Skeletal muscle tissue (tissue), 4 donors: ENCODE results near the gene CD244. TPM values are rescaled to one million over a fixed set of nuclear protein-coding genes. Genes with fewer than 3 reads are reported as not detected.

Source experiments
- H3K27ac ChIP-seq: one replicate; pipeline ENCODE4 v1.7.0; 2013; ENCODE audit warnings: mild to moderate bottlenecking, low read depth, low read length, inconsistent platforms
- H3K27me3 ChIP-seq, 3 donors: one replicate each; pipeline ENCODE4 v1.7.0; 2013; ENCODE audit warnings: low read length in 3 of 3; ENCODE audit not compliant: control insufficient read depth in 3 of 3, insufficient read depth in 3 of 3
- H3K36me3 ChIP-seq, 3 donors: one replicate each; pipeline ENCODE4 v1.7.0; 2013; ENCODE audit warnings: low read length in 3 of 3; ENCODE audit not compliant: control insufficient read depth in 3 of 3, insufficient read depth in 3 of 3
- H3K4me1 ChIP-seq, 3 donors: one replicate each; pipeline ENCODE4 v1.7.0; 2013; ENCODE audit warnings: low read length in 3 of 3, mild to moderate bottlenecking in 3 of 3; ENCODE audit not compliant: control insufficient read depth in 3 of 3, insufficient read depth in 3 of 3
- H3K4me3 ChIP-seq, 3 donors: one replicate each; pipeline ENCODE4 v1.7.0; 2013; ENCODE audit warnings: low read length in 3 of 3
- H3K9ac ChIP-seq, 3 donors: one replicate each; pipeline ENCODE4 v1.7.0; 2013; ENCODE audit warnings: low read length in 3 of 3, mild to moderate bottlenecking in 3 of 3, moderate library complexity in 2 of 3, low read depth in 1 of 3
- H3K9me3 ChIP-seq, 3 donors: one replicate each; pipeline ENCODE4 v1.7.0; 2013; ENCODE audit warnings: low read length in 3 of 3; ENCODE audit not compliant: control insufficient read depth in 3 of 3
- total RNA-seq: library from RNA; depleted of rRNA; stranded (reverse); fragments of >200 nt; gene quantifications from one replicate; pipeline ENCODE4 v1.2.3, GENCODE V29; 2014
- donor health status: Osteomylitis.

Gene CD244
- total RNA-seq, 1 donor from 2014 or later, result 1.6 TPM

GRCh38 chr1:160801836-160802580 lies 60.7 kb downstream of the CD244 start:
- H3K9ac ChIP-seq, result no peak overlapping the region
- H3K9me3 ChIP-seq, result peaks cover 0 to 5% (median 0%) of the 10 kb centered on the region in 3 donors

GRCh38 chr1:160800645-160801408 lies 61.9 kb downstream of the CD244 start:
- Histone ChIP-seq H3K4me1 (no peaks in the 10 kb centered on the region), H3K27me3 (no peaks in the 10 kb centered on the region), H3K36me3 (no peaks in the 10 kb centered on the region), H3K9me3 (no peaks in the 10 kb centered on the region), H3K27ac (no peak overlapping the region), H3K9ac (no peak overlapping the region), H3K4me3 (no peak overlapping the region)

More at GRCh38 chr1:160801836-160802580, 60.7 kb downstream of the CD244 start:
- Histone ChIP-seq H3K27me3 (no peaks in the 10 kb centered on the region), H3K4me3 (no peak overlapping the region), H3K4me1 (no peaks in the 10 kb centered on the region), H3K27ac (no peak overlapping the region), H3K36me3 (no peaks in the 10 kb centered on the region)

GRCh38 chr1:160800142-160800541 lies 62.5 kb downstream of the CD244 start:
- Histone ChIP-seq H3K9me3 (no peaks in the 10 kb centered on the region), H3K4me3 (no peak overlapping the region), H3K36me3 (no peaks in the 10 kb centered on the region), H3K4me1 (no peaks in the 10 kb centered on the region), H3K27ac (no peak overlapping the region), H3K27me3 (no peaks in the 10 kb centered on the region), H3K9ac (no peak overlapping the region)

GRCh38 chr1:160799641-160800040 lies 63.0 kb downstream of the CD244 start:
- Histone ChIP-seq H3K27me3 (no peaks in the 10 kb centered on the region), H3K9me3 (no peaks in the 10 kb centered on the region), H3K9ac (no peak overlapping the region), H3K36me3 (no peaks in the 10 kb centered on the region), H3K4me3 (no peak overlapping the region), H3K27ac (no peak overlapping the region), H3K4me1 (no peaks in the 10 kb centered on the region)

- H3K36me3 ChIP-seq, result no peaks in the 10 kb centered on the region
- H3K9me3 ChIP-seq, result no peaks in the 10 kb centered on the region
- no peaks in the 10 kb centered on the region for H3K27me3 ChIP-seq
- H3K4me3 ChIP-seq, result no peak overlapping the region
- H3K9ac ChIP-seq, result no peak overlapping the region
- H3K4me1 ChIP-seq, result no peaks in the 10 kb centered on the region
- H3K27ac ChIP-seq, result no peak overlapping the region
Observed at GRCh38 chr1:160798439-160798838, 64.2 kb downstream of the CD244 start.

- Histone ChIP-seq H3K27me3 (no peaks in the 10 kb centered on the region), H3K9ac (no peak overlapping the region), H3K4me1 (no peaks in the 10 kb centered on the region), H3K36me3 (no peaks in the 10 kb centered on the region), H3K9me3 (no peaks in the 10 kb centered on the region), H3K4me3 (no peak overlapping the region), H3K27ac (no peak overlapping the region)
Observed at GRCh38 chr1:160797861-160798273, 64.8 kb downstream of the CD244 start.

GRCh38 chr1:160797271-160797709 lies 65.4 kb downstream of the CD244 start:
- H3K4me3 ChIP-seq, result no peak overlapping the region
- no peaks in the 10 kb centered on the region for H3K36me3 ChIP-seq
- H3K9me3 ChIP-seq, result no peaks in the 10 kb centered on the region

GRCh38 chr1:160795951-160796383 lies 66.7 kb downstream of the CD244 start, which contains the start of gene LY9:
LY9 (plus strand) TSS chr1:160796174; CDS start chr1:160796188, 14 bp downstream.
- no peaks in the 10 kb centered on the region for H3K27me3 ChIP-seq
- no peak within 1 kb of the TSS for H3K27ac ChIP-seq
- H3K4me3 ChIP-seq, result no peak within 1 kb of the TSS
- no peak within 1 kb of the TSS for H3K9ac ChIP-seq
- no peaks in the 10 kb centered on the region for H3K4me1 ChIP-seq
- no peaks in the 10 kb centered on the region for H3K9me3 ChIP-seq
- no peaks in the 10 kb centered on the region for H3K36me3 ChIP-seq

More at GRCh38 chr1:160797271-160797709, 65.4 kb downstream of the CD244 start:
- H3K4me1 ChIP-seq, result no peaks in the 10 kb centered on the region
- no peak overlapping the region for H3K9ac ChIP-seq
- no peaks in the 10 kb centered on the region for H3K27me3 ChIP-seq
- no peak overlapping the region for H3K27ac ChIP-seq

- H3K9me3 ChIP-seq, result peaks cover 0 to 1% (median 0%) of the 10 kb centered on the region in 3 donors
- no peak overlapping the region for H3K27ac ChIP-seq
- H3K4me1 ChIP-seq, result no peaks in the 10 kb centered on the region
- H3K9ac ChIP-seq, result no peak overlapping the region
- H3K4me3 ChIP-seq, result no peak overlapping the region
- H3K36me3 ChIP-seq, result no peaks in the 10 kb centered on the region
- H3K27me3 ChIP-seq, result no peaks in the 10 kb centered on the region
Observed at GRCh38 chr1:160794376-160794775, 68.3 kb downstream of the CD244 start.
